Heart left ventricle (tissue), 13 donors: ENCODE measurements around the gene EPS8.

Experiments used
- CTCF ChIP-seq, 12 donors: fragments of 200-600 bp; sonication (generic) in 4 of 12; IDR thresholded peaks; one replicate each; pipeline versions ENCODE4 v1.5.0 to v1.8.0; 2018 to 2022; ENCODE audit warnings: antibody characterized with exemption in 12 of 12, mild to moderate bottlenecking in 5 of 12
- POLR2A ChIP-seq, 2 donors: fragments of 450-650 bp; IDR thresholded peaks; one replicate each; pipeline ENCODE4 v1.6.1; 2017; ENCODE audit warnings: antibody characterized with exemption in 2 of 2, mild to moderate bottlenecking in 2 of 2, moderate library complexity in 2 of 2
- donor health status: ischemic (EF 13 %, LVEDD 7.1; RV severe dilation, severe dysfunction).
- donor health status: DM: no; HTN: yes; CAD: no.
- donor health status: DM: no; HTN: no; CAD: no.
- donor health status: ischemic (EF 25% LVEDD 6.9; RV normal size, moderate dysfunction).
- donor health status: ischemic (EF 25% LVEDD 5.7; RV mildly dilated, moderate dysfunction).
- donor health status: ischemic (EF 35%, LVEDD 5.7; RV mildly dilated, moderate dysfunction).
- donor health status: nonischemic (EF 11% LVEDD 7.7; RV severe dilation, severe dysfunction).
- donor health status: DM: yes; HTN: yes; CAD: no.
- donor health status: PGD.
- donor health status: ischemic (EF 29% LVEDD 5.4; RV normal size, mild dysfunction).
- donor health status: nonischemic (EF 23%, LVEDD 6.1; RV moderate dilation, normal function).

GRCh38 chr12:15650399-15651128 is 138.6 kb downstream of the EPS8 start:
- TF ChIP-seq CTCF (IDR thresholded peaks at IDR 0.05): no peak
- TF ChIP-seq POLR2A (IDR thresholded peaks at IDR 0.05): no peak
